GM10847 (cell line): ENCODE measurements around the gene ACTL6B.
A peak's percentile ranks its signal among the peaks of the same experiment; 100 is the strongest.

ENCODE experiments used
- POLR2A ChIP-seq: IDR thresholded peaks from 2 replicates; pipeline ENCODE4 v1.6.1; 2011; ENCODE audit not compliant: insufficient read length; ENCODE audit errors: extremely low read depth

Gene ACTL6B

DNA sequence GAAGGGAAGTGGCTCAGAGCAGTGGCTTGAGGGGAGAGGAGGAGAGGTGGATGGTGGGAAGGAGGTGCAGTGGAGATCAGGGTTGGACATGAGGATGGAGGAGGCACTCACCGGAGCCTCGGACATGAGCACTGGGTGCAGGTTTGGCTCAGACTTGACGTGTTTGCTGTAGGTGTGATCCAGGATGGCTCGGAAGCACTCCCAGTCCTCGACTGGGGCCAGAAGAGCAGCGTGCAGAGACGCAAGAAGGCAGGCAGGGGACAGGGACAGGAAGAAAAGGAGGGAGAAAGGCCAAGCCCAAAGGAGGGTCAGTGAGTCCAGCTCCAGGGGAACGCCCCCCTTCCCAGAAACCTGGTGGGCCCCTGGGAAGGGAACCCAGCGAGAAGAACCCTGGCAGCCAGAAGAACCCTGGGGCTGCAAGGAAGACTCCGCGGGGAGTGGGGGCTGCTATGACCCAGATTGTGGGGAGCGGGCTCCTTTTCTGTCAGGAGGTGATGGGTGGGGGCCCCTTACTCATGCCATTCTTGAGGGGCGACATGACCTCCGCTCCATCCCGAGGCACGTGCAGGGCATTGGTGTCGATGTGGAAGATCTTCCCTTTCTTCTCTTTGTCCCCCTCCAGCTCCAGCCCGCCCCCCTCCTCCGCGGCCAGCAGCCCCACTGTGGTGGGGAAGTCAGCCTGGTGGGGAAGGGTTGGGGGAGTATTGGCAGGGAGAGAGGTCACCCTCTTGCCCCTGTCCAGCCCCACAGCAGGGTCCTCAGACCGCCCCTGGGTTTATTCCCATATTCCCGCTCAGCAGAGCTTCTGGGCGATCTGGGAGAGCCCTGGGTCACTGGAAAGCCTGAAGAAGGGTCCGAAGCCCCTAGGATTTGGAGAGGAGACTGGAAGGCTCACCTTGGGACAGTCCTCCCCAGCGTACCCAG is 1.1 kb downstream of the ACTL6B start:
- no peak for TF ChIP-seq POLR2A

DNA sequence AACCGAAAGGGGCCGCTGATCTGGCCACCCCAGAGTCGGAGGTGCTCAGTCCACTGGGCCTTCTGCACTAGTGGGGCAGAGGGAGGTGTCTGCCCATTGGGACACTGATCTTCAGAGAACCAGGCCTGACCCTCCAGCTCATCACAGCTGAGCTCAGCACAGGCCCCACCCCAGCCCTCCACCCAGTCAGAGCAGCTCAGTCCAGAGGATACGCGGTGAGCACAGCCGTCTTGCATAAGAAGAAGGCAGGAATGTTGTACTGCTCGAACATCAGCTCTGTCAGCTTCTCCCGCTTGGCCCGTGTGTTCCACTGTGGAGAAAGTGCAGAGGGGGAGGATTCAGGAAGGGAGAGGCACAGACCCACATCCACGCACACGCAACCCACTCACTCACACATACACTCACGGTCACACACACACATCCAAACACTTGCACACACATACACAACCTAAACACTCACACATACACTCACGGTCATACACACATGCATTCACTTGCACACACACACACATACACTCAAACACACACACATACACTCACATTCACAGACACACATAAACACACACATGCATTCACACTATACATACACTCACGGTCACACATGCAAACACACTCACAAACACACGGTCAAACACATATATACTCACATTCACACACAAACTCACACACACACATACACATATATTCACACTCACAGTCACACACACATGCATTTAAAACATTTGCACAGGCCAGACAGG is 6.3 kb downstream of the ACTL6B start:
- no peak for TF ChIP-seq POLR2A

DNA sequence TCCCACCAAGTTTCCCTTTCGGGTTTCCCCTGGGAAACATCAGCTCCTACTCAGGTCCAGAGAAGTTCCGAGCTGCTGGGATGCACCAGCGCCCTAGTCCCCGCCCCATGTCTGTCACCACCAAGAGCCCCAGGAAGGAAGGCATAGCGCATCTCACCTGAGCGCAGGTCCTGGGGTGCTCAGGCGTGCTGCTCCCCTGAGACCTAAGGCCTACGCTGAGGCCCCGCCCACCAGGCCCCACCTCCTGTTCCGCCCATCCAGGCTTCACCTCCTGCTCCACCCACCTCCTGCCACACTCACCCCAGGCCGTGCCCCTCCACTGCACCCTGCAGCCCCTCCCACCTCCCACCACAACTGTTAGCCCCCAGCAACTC is 13.7 kb downstream of the ACTL6B start:
- no peak for TF ChIP-seq POLR2A

DNA sequence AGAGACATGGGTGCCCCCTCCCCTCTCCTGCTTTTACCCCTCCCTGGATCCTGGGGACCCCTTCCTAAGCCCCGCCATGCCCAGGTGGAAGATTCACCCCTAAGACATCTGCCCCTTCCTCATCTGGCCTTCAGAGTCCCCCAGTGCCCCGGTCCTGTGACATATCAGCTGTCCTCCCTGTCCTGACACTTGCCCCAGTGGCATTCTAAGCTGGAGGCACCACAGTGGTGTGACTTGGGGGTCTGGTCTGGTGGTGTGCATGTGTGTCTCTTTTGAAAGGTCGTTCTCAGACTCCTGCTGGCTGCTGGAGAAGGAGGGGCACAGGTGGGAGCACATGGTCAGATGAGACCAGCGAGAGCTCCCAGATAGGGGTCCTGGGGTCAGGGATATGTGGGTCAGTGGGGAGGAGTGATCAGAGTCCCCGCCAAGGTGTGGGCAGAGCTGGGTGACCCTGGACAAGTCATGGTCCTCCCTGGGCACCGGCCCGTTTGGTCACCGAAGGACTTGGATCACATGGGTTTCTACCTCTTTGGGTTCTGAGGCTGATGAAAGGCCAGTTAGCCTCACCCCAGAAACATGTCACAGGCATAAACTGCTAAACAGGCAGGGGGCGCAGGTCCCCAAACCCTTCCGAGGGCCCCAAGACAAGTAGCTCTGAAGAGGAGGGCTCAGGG is 14.3 kb downstream of the ACTL6B start:
- no peak for TF ChIP-seq POLR2A

DNA sequence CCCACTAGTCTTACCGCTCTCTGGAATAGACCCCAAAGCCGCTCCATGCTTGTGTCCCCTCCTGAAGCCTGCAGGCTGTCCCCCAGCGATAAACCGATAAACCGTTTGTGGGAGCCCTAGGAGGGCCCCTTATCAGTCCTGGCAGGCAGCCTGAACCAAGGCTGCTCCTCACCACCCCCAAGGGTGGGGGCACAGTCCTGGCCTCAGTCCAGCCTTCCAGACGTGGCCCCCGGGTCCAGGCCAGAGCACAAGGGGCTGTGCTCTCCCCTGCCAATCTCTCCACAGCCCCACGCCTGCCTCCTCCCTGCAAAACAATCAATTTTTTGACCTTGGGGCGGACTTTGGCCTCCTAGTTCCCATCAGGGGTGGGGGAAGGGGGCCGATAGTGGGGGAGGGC is 14.8 kb downstream of the ACTL6B start, which contains the start of gene TFR2:
Gene TFR2 (minus strand): TSS at position 90 of the 397 bp plus-strand sequence. CDS start 43 bp downstream, at position 47.
- no peak for TF ChIP-seq POLR2A

DNA sequence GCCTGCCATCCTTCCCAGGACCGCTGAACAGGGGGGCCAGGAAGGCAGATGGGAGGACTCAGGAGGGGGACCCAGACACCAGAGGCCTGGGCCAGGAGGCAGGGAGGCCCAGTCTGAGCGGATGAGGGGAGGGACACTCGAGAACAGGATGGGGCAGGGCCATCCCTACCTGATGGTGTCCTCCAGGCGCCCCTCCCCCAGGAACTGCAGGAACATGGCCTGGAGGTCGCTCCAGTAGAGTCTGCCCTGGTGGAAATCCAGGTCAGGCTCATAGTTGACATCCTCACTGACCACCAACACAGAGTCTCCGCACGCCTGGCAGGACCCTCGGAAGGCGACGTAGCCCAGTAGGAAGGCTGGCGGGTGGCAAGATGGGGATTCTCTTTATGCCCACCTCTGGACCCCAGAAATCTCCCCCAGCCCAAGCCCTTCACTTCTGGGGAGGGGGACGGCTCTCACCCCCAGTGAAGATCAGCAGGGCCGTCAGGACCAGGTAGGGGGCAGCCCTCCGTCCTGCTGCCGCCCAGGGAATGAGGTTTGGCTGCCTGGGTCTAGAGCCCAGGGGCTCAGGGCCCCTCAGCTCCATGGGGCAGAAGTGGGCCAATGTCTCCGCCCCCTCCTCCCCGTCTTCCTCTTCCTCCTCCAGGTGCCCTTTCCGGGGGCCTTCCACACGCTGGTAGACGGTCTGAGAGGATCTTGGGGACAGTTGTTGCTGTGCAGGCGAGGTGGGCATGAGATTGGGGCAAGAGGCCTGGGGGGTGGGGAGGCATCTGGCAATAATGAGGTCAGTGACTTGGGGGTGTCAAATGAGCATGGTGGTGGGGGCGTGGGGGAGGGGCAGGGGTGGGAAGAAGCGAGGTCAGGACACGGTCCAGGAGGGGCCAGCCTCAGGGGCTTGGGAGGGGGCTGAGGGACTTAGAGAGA is 15.5 kb downstream of the ACTL6B start:
- TF ChIP-seq POLR2A = no peak

DNA sequence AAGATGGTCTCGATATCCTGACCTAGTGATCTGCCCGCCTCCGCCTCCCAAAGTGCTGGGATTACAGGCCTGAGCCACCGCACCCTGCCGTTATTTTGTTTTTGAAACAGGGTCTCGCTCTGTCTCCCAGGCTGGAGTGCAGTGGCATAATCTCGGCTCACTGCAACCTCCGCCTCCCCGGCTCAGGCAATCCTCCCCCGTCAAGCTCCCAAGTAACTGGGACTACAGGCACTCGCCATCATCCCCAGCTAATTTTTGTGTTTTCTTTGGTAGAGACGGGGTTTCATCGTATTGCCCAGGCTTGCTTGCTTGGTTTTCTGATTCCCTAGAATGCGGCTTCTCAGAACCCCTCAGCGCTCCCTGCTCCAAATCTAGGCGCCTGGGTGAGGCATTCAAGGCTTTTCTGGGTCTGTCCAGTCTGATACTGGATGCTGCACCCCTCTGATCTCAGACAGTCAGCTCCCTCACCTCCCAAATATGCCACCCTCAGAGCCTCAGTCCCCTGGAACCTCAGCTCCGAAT is 16.2 kb downstream of the ACTL6B start:
- no peak for TF ChIP-seq POLR2A

DNA sequence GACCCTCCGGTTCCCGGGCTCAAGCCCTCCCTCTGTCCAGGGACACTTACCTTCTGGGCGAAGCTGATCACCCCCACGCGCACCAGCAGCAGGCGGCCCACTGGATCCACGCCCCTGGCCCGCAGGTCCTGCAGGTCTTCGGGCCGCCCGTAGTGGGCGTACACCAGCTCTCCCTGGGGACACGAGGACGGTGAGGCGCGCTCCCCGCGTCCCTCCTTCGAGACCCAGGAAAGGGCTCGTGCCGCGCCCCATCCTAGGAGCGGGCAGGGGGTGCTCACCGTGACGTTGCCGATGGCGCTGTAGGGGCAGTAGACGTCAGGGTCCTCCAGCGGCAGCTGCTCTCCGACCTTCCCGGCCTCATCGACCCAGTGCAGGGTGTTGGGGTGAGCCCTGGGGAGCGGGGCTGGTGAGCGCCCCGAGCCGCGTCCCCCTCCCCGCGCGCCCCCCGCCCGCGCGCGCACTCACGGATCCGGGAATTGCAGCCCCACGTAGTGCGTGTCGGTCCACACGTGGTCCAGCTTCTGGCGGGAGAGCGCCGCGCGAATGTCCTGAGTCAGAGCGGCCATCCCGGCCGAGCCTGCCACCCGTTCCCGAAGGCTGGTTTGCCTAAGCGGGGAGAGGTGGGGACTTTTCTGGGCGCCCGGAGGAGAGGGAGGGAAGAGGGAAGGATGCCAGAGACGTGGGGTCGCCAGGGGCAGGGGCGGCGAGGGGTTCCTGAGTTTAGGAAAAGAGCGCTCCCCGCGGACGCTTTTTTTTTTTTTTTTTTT is 23.1 kb downstream of the ACTL6B start:
- peak; percentile 21 for TF ChIP-seq POLR2A

DNA sequence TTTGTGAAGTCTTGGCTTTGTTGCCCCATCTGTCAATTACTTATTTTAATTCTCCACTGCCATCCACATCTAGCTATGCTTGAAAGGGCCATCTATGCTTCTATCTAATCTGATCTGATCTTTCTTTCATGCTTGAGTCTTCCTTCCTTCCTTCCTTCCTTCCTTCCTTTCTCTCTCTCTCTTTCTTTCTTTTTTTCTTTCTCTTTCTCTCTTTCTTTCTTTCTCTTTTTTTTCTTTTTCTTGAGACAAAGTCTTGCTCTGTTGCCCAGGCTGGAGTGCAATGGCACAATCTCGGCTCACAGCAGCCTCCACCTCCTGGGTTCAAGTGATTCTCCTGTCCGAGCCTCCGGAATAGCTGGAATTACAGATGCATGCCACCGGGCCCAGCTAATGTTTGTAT is 26.2 kb downstream of the ACTL6B start:
- TF ChIP-seq POLR2A = no peak

DNA sequence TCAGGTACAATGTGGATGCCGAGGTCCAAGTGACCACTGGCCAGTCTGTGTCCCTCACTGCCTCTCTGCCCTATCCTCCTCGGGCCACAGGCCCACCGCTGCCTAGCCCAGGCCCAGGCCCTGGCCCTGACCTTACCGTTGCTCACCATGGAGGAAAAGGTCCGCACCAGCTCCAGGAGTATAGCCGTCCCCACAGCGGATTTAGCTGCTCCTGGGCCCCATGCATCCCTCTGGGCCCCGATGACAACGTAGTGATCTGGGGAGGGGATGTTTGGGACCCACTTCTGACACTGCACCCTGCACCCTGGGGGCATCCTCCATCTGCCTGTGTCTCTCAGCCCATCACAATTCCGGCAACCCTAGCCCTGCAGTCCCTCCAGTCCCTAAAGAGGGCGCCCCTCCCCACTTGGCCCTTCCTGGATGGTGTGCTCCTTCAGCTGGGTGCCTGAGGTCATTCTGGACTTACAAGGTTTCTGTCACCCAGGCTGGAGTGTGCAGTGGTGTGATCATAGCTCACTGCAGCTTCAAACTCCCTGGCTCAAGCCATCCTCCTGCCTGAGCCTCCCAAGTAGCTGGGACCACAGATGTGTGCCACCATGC is 27.0 kb downstream of the ACTL6B start:
- TF ChIP-seq POLR2A = no peak

DNA sequence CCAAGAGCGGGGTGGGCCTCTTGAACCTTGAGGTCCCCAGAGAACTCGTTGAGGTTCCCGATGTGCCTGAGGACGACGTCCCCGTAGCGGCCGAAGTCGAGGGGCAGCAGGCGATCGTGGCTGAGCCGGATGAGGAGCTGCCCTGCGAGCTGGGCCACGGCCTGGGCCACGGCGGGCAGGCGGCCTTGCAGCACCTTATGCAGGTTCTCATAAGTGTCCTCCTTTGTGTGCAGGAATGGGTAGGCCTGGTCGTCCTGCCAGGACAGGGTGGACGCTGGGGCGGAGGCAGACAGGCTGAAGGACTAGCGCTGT is 29.1 kb downstream of the ACTL6B start:
- TF ChIP-seq POLR2A = no peak

DNA sequence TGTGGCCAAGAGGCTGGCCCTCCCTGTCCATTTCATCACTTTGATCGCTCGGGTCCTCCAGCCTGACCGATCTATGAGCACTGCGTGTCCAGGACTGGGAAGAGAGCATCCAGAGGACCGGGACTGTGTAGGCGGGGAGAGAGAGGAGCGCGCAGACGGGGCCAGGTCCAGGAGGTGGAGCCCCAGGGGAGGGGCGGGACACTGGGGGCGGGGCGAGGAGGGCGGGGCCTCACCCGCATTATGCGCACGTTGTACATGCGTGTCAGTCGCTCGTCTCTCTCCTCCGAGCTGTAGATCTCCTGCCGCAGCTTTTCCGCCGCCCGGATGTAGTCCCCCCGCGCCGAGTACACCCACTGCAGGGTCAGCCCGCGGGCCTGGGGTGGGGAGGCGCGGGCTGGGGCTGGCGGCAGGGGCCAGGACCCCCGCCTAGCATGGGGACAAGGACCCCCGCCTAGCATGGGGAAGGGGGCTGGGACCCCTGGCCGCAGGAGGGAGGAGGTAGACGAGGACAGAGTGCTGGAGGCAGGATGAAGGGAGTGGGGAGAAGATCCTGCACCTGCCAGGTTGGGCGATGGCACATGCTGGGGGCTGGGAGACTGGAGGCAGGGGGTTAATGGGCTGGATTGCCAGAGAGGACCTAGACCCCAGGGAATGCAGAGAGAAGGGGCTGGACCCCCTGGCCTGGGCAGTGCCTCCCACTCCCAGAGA is 29.6 kb downstream of the ACTL6B start:
- peak; percentile 44 for TF ChIP-seq POLR2A

DNA sequence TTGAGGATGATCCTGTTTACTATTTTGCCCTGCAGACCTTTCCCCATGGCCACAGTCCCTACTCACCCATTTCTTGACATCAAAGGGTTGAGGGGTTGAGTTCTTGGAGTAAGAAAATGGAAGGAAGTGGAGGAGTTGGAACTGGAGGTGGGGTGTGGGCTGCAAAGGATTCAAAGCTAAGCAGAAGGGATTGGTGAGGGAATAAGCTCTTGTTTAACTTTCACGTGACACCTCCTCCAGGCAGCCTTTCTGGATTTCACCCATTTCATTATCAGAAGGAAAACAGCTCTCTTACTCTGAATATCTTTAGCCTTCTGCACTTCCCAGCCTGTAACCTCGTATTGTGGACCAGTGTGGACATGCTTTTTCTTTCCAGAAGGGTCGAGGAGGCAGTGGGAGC is 30.2 kb downstream of the ACTL6B start:
- TF ChIP-seq POLR2A = no peak
